GM12801 (cell line): Measurements from ENCODE around the gene RELT.

ENCODE experiments used
- CTCF ChIP-seq: IDR thresholded peaks from one replicate; pipeline ENCODE4 v1.5.1; 2011; ENCODE audit warnings: control low read depth; ENCODE audit not compliant: insufficient read length; ENCODE audit errors: extremely low read depth

RELT gene

GRCh38 chr11:73372375-73372993 lies 3.7 kb upstream of the RELT start:
- no peak for TF ChIP-seq CTCF

- TF ChIP-seq CTCF = no peak
Measured at GRCh38 chr11:73374151-73374550, 2.0 kb upstream of the RELT start.

- TF ChIP-seq CTCF = no peak
Measured at GRCh38 chr11:73375830-73376159, 404 bp upstream of the RELT start.

- TF ChIP-seq CTCF = no peak
Measured at GRCh38 chr11:73376803-73377629, 817 bp downstream of the RELT start.

GRCh38 chr11:73379189-73379880 lies 3.1 kb downstream of the RELT start:
- TF ChIP-seq CTCF = no peak

- TF ChIP-seq CTCF = no peak
Measured at GRCh38 chr11:73380331-73380730, 4.1 kb downstream of the RELT start.

GRCh38 chr11:73380897-73381410 lies 4.8 kb downstream of the RELT start:
- no peak for TF ChIP-seq CTCF
